ENCODE measurements around the gene ANKK1.
A peak's percentile ranks its signal among the peaks of the same experiment; 100 is the strongest.

The ANKK1 gene

GRCh38 chr11:113387605-113388211 lies at the start of gene ANKK1:
Gene ANKK1 (plus strand): TSS chr11:113387779. CDS start chr11:113387885, 106 bp downstream.
- peak in 1 of 2 experiments; percentile 32 for DNase-seq

- DNase-seq: peak in 1 of 2 experiments; percentile 25
These were observed 48.8 kb upstream of the ANKK1 start for GRCh38 chr11:113338730-113339129.

DNA sequence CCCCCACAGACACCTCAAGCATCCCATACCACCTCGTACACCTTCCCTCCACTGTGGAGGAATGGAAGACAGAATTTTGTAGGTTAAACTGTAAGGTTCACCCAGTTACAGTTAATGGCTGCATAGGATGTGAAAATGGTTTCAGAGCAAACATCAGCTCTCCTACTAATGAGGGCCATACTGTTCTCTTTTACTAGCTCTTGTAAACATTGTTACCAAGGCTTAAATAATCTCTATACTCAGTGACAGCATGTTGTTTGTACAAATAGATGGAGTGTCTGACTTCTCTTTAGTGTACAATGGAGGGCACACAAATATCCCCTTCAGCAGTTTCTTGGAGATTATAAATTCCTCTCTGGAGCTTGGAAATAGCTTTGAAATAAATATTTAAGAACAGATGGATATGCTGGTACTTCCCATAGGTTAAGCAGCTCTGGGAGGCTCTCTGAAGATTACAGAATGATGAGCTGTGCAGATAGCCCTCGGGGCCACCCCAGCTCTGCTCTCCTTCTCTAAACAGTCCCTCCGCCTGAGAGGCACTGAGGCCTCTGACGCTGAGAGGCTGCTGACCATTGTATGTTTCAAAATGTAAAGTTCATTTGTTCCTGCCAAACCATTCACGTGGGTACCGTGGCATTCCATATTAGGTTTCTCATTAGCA lies 47.5 kb upstream of the ANKK1 start:
- DNase-seq: peak in 1 of 2 experiments; percentile 49

DNA sequence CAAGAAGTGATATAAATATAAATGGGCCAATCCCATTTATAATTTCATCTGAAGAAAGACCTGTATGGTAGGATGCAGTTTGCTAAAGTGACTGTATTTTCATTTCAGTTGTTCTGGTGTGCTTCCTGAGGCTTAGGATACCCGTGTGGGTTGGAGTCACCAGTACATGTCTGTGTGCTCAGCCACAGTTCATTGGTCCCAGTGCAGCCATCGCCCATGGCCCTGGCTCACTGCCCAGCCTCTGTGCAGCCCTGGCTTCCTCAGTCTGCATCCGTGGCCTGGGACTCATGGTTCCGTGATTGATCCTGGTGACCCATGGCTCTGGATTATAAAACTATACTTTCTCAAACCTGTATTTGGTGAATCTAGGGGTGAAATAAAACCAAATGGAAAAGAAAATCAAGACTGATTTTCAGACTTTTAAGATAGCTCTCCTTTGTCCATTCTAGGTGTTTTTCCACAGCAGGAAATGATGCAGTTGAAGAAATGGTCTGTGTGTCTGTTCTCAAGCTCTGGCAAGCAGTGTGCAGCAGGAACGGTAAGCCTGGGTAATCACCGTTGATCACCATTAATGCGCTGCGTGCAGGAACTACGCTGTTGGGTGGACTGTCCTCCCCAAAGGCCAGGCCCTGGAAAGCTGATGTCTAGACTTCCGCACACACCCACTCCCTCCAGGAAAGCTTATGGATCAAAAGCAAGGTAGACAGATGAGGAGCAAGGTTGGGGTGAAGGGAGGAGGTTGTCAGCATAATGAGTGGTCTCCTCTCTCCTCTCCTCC lies 46.0 kb upstream of the ANKK1 start:
- no peak for DNase-seq

- no peak for DNase-seq
These were observed 41.6 kb upstream of the ANKK1 start for GRCh38 chr11:113345978-113346377.

DNA sequence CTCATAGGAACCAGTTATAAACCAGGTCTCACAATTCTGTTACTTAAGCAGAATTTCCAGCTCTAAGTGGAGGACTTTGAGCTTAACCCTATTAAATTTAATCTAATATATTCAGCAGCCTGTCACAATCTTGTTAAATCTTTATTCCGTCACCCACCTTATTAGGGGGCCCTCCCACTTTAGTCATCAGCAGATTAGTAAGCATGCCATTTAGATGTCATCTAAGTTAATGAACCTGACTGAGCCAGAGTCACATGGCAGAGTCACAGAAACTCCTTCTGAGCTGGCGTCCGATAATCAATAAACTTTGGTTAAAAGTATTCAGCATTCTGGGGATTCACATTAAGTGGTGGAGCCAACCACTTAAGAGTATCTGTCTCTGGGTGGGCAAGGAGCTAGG lies 38.1 kb upstream of the ANKK1 start:
- peak in 1 of 2 experiments; percentile 72 for DNase-seq

DNA sequence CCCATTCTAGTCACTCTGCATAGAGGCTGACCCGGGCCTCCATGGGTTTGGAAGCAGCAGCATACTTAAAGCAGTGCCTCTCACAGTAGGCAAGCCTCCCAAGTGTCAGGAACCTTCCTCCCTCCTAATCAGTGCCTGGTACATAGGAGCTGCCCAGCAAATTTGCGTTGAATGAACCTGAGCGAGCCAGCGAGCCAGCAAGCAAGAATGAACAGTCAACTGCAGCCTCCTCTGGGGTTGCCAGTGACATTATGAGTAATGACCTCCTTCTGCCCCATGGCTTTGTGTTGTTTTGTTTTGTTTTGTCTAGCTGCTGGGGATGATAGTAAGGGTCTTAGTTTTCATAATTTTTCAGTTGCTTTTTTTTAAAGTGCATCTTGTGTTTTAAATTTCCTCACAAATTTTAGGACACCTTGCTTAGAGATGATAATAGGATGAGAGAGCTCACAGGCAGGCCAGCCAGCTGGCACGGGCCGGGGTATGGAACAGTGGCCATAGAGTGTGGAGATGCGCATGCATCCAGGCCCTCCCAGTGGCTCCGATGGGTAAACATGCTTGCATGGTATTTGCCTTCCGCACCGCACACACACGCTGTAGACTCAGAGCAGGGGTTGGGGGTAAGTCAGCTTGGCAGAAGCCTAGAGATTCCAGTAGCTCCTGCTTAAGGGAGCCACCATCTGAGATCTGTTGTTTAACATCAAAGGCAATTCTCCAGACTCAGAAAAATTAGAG lies 37.1 kb upstream of the ANKK1 start:
- peak in 1 of 2 experiments; percentile 45 for DNase-seq

DNA sequence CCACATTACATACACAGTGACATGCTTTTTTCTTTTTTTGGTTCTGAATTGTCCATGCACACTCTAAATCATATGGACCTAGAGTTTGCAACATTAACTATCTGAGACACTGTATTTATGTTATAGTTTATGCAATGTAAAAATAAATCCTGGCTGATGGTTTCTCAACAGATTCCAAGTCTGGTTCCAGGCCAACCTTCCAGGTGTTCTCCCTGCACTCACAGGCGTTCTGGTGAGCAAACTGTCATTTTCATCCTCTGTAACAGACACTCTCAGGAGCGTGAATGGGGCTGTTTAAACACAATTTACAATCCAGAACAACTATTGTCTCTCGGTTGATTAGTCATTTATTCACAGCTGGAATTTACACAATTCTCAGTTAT lies 36.5 kb upstream of the ANKK1 start:
- no peak for DNase-seq

DNA sequence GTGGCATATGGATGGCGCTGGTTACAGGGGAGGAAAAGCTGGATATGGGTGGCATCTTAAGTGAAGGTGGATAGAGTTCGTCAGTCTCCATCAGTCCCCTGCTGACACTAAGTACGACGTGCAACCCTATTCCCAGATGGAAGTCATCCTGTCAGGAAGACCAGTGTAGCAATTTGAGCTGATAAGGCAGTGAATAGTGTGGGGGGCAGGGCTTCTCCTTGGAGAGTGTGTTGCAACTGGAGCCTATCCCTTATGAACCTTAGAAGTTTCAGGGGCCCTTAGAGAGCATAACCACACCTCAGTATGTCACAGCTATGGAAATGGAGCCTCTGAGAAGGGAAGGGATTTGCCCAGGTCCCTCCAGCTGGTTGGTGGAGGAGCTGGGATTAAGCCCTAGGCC lies 36.1 kb upstream of the ANKK1 start:
- peak; percentile 46 to 77 for DNase-seq

DNA sequence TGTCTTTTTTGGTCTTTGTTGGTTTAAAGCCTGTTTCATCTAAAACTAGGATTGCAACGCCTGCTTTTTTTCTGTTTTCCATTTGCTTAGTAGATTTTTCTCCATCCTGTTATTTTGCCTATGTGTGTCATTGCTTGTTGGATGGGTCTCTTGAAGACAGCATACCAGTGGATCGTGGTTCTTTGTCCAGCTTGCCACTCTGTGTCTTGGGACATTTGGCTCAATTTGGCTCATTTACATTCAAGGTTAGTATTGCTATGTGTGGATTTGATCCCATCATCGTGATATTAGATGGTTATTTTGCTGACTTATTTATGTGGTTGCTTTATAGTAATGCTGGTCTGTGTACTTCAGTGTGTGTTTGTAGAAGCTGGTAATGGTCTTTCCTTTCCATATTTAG lies 31.4 kb upstream of the ANKK1 start:
- DNase-seq: no peak

- no peak for DNase-seq
These were observed 24.2 kb upstream of the ANKK1 start for GRCh38 chr11:113363406-113363805.

DNA sequence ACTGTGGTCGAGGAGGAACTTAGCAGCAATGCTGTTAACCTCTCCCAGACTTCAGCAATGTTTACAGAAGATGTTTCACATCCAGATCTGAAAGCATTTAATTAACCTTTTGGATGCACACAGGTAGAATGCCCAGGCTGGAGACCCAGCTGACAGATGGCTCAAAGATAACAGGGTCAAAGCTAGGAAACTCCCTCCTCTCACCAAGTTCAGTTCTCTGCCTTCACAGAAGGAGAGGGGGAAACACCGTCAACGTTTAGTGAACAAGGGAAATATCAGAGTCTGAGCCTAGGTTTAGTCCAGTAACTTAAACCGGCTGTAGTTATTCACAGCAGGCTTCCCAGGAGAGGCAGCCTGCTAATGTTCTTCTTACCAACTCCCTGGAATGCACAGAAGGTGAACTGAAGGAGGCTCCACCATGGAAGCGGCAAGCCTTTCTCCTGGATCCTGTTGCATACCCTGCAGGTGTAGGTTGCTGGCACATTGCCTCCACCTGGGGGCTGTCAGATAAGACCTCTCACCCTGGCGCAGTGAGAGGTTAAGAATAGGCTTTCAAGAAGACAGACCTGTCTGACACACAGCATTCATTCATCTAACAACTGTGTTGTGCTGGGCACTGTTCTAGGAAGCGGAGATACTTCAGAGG lies 23.5 kb upstream of the ANKK1 start:
- no peak for DNase-seq

- no peak for DNase-seq
These were observed 21.7 kb upstream of the ANKK1 start for GRCh38 chr11:113365895-113366294.

GRCh38 chr11:113369411-113369810 lies 18.2 kb upstream of the ANKK1 start:
- no peak for DNase-seq

DNA sequence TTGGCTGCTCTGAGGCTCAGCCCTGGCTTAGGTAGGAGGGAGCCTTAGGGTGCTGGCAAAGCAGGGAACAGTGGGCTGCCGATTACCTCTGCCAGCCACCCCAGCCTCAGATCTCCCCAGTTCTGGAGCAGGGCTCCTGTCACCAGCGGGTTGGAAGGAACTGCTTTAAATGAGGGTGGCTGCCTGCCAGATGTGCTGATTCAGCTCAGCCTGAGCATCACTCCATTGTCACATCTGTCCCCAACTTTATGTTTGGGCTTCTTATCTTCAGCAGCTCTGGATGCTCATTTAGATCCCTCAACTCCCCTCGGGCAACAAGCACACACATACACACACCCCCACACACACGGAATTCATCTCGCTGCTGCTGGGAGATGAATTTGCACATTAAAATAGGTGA lies 16.9 kb upstream of the ANKK1 start:
- DNase-seq: no peak

GRCh38 chr11:113372309-113372708 lies 15.3 kb upstream of the ANKK1 start:
- DNase-seq: peak in 1 of 2 experiments; percentile 20

DNA sequence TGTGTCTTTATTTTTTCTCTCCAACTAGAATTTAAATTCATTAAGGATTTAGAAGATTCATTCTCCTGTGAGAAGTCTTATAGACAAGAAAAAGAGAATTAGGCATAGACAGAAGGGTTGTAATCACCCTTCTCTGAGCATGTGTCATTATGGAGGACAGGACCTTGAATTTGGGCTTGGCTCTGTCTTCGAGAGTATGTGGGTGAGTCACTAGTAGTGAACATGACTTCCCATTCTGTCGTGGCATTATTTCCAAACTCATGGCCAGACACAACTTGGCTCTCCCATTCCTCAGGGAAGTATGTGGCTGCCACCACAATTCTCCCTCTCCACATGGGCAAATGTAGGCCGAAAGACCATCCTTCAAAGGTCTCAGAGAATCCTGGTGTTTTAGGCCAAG lies 14.3 kb upstream of the ANKK1 start:
- DNase-seq: no peak

- peak; percentile 74 to 91 for DNase-seq
These were observed 13.5 kb upstream of the ANKK1 start for GRCh38 chr11:113373981-113374560.

DNA sequence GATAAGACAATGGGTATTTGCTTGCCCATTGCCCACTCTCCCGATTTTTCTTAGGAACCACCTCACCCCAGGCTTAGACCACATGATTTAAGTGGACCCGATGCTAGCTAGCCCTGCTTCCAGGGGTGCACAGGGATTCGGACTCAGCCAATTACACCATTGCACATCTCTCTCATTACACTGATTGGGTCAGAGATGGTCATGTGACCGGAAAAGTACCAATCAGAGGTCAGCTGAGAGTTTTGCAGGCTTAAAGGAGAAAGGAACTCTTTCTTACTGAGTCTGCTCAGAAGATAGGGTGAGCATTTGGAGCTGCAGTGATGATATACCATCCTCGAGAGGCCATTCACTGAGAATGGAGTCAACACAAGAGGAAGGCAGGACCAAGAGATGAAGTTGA lies 12.2 kb upstream of the ANKK1 start:
- peak in 1 of 2 experiments; percentile 17 for DNase-seq

DNA sequence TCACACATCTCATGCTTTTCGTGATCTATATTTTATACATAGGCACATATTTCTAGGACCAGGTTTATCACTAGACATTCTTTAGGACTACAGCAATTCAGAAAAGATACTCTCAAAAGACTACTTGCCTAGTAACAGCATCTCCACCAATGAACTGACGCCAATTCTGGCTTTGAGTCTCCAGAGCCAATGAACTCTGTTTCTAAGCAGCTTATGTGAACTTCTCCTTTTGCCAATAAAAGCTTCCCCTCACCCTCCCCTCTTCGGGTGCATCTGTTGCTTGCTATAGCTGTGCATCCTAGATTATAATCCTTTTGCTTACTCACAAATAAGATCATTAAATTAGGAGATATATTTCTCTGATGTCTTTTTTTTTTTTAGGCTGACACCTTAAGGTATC lies 11.4 kb upstream of the ANKK1 start:
- peak; percentile 76 to 85 for DNase-seq

- DNase-seq: no peak
These were observed 9.7 kb upstream of the ANKK1 start for GRCh38 chr11:113377681-113378412.

DNA sequence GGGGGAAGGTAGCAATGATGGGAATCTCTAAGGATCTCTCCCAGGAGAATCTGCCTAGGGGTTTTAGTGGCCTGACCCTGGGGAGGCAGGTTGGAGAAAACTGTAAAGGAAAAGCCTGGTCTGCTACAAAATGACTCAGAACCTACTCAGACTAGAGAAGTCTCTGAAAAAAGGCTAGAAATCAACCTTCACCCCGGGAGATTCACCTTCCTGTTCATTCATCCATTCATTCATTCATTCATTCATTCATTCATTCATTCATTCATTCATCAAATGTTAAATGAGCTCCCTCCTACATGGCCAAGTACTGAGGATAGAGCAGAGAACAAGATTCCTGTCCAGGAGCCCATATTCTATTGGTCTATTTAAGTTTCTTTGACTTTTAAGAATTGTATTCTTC lies 8.9 kb upstream of the ANKK1 start:
- DNase-seq: no peak
